HG02885 (cell line): Measurements from ENCODE around the gene XKR8.
"Not testable (repeated sequence)": the region's sequence is repeated elsewhere in the genome, so short reads cannot be mapped to it uniquely, and the experiment has no call there.

Experiments used
- ATAC-seq: cut with Tn5 transposase; IDR thresholded peaks from one replicate; pipeline ENCODE4 v1.9.1; 2021; ENCODE audit warnings: mild to moderate bottlenecking; ENCODE audit not compliant: unreplicated experiment, poor library complexity

Gene XKR8

GRCh38 chr1:27980216-27980845 is 20.6 kb downstream of the XKR8 start:
- no peak for ATAC-seq

- no peak for ATAC-seq
Observed at GRCh38 chr1:27981145-27981544, 21.4 kb downstream of the XKR8 start.

GRCh38 chr1:27990920-27991537 is 31.3 kb downstream of the XKR8 start:
- no peak for ATAC-seq

GRCh38 chr1:27992276-27992675 is 32.5 kb downstream of the XKR8 start:
- ATAC-seq = no peak

- no peak for ATAC-seq
Observed at GRCh38 chr1:27993241-27993640, 33.5 kb downstream of the XKR8 start.

GRCh38 chr1:27994060-27994459 is 34.3 kb downstream of the XKR8 start:
- no peak for ATAC-seq

- ATAC-seq = not testable (repeated sequence)
Observed at GRCh38 chr1:27994526-27994925, 34.8 kb downstream of the XKR8 start.

GRCh38 chr1:27999055-27999454 is 39.3 kb downstream of the XKR8 start:
- ATAC-seq = no peak

GRCh38 chr1:28002600-28002999 is 42.8 kb downstream of the XKR8 start:
- no peak for ATAC-seq

GRCh38 chr1:28003117-28003516 is 43.3 kb downstream of the XKR8 start:
- not testable (repeated sequence) for ATAC-seq

GRCh38 chr1:28010969-28011368 is 51.2 kb downstream of the XKR8 start:
- no peak for ATAC-seq
